ENCODE results near the gene LMX1A. TPM values are rescaled to one million over a fixed set of nuclear protein-coding genes. Genes with fewer than 3 reads are reported as not detected.

The LMX1A gene
- total RNA-seq, 2 donors from 2014 or later, result not detected

GRCh38 chr1:165381745-165382505 is 25.4 kb upstream of the LMX1A start:
- Mint-ChIP-seq H3K36me3 (no peaks in the 10 kb centered on the region), H3K27ac (no peak overlapping the region), H3K27me3 (peaks cover 40 to 60% of the 10 kb centered on the region in 2 donors), H3K4me1 (ENCODE audit: low read depth in 2 of 2) (peaks cover 2 to 3% of the 10 kb centered on the region in 2 donors), H3K9me3 (no peaks in the 10 kb centered on the region), H3K4me3 (no peak overlapping the region)
- ATAC-seq (no peak), DNase-seq (ENCODE audit: low spot score) (no peak)

DNA sequence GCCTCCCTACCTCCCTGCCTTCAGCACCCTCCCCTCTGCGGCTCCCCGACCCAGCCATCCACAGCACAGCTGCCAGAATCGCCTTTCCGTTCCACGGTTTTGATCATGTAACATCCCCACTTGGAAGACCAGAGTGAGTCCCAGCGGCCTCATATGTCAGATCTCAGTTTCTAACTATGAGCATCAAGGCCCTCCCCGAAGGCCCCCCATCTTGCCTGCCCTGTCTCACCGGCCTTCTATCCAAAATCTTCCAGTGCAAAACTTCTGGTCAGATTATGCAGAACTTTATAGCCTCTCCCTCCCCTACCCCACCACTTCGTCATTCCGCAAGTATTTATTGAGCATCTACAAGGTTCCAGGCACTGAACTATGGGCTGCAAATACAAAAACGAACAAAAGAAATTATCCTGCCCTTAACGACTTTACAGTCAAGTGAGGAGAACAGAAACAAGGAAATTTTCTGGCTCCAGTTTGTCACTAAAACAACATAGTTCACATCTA is 20.3 kb upstream of the LMX1A start:
- Mint-ChIP-seq H3K27ac (no peak overlapping the region), H3K4me1 (ENCODE audit: low read depth in 2 of 2) (peaks cover 11 to 14% of the 10 kb centered on the region in 2 donors), H3K36me3 (no peaks in the 10 kb centered on the region), H3K9me3 (no peaks in the 10 kb centered on the region), H3K4me3 (peak overlapping the region; percentile 67), H3K27me3 (peaks cover 45 to 67% of the 10 kb centered on the region in 2 donors)
- ATAC-seq, result peak in 1 of 2 donors; percentile 11
- no peak for DNase-seq (ENCODE audit: low spot score)

- no peak for DNase-seq (ENCODE audit: low spot score)
- H3K27me3 Mint-ChIP-seq, result peaks cover 47 to 68% of the 10 kb centered on the region in 2 donors
- ATAC-seq, result peak; percentile 68 to 69
These were observed 19.7 kb upstream of the LMX1A start for GRCh38 chr1:165376041-165376810.

DNA sequence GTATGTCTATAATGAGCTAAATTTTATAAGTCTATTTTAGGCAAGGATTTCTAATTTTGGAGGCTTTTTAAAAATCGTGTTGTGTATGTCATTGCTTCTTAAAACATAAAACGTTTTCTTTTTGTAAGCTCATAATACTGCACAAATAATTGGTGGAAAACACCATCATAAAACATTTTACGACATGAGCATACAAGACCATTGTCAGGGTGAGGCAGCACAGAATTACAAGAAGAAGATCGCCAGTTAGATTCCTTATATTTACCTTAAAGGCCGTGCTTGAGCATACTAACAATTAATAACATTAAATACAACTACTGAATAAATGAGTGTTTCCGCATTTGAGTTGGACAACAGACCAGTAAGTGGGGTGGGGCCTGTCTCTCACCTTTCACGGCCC is 19.1 kb upstream of the LMX1A start:
- peaks cover 11 to 14% of the 10 kb centered on the region in 2 donors for H3K4me1 Mint-ChIP-seq (ENCODE audit: low read depth in 2 of 2)
- H3K4me3 Mint-ChIP-seq, result peak overlapping the region; percentile 30
- H3K9me3 Mint-ChIP-seq, result no peaks in the 10 kb centered on the region
- H3K36me3 Mint-ChIP-seq, result no peaks in the 10 kb centered on the region
- ATAC-seq (no peak), DNase-seq (ENCODE audit: low spot score) (no peak)
- H3K27me3 Mint-ChIP-seq, result peaks cover 52 to 71% of the 10 kb centered on the region in 2 donors
- no peak overlapping the region for H3K27ac Mint-ChIP-seq

More at GRCh38 chr1:165376041-165376810, 19.7 kb upstream of the LMX1A start:
- H3K36me3 Mint-ChIP-seq, result no peaks in the 10 kb centered on the region
- H3K9me3 Mint-ChIP-seq, result no peaks in the 10 kb centered on the region
- no peak overlapping the region for H3K27ac Mint-ChIP-seq
- peaks cover 11 to 14% of the 10 kb centered on the region in 2 donors for H3K4me1 Mint-ChIP-seq (ENCODE audit: low read depth in 2 of 2)
- H3K4me3 Mint-ChIP-seq, result peak overlapping the region; percentile 67

DNA sequence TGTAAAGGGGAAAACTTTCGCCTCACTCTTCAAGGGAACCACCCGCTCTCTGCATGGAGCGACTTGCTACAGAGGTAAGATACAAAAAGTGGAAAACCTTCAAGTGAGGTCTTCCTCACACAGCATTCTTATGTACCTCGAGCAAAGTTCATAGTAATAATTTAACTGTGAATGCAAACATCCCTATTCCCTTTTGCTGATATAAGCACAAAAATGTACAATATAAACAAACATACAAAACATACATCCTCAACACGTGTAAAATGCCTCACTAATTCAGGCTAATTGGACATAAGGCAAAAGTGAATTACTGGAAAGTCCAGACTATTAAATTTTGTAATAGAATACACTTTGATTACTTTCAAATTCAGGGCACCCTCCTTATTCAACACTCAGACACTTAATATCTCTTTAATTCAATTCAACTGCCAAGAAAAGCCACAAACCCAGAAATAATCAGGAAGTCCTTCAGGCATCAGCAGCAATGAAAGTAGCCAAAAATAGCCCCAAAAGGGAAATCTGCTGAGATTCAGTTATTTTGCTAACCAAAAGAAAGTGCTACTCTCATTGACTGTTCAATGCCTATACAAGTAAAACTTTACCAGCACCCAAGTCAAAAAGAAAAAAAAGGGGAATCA is 15.2 kb upstream of the LMX1A start:
- ATAC-seq, result no peak
- Mint-ChIP-seq H3K36me3 (no peaks in the 10 kb centered on the region), H3K27ac (no peak overlapping the region), H3K27me3 (peaks cover 44 to 70% of the 10 kb centered on the region in 2 donors), H3K9me3 (no peaks in the 10 kb centered on the region), H3K4me3 (no peak overlapping the region), H3K4me1 (ENCODE audit: low read depth in 2 of 2) (peaks cover 9 to 10% of the 10 kb centered on the region in 2 donors)
- DNase-seq (ENCODE audit: low spot score), result no peak

GRCh38 chr1:165369255-165369848 is 12.8 kb upstream of the LMX1A start:
- H3K27ac Mint-ChIP-seq, result no peak overlapping the region
- DNase-seq (ENCODE audit: low spot score) (no peak), ATAC-seq (no peak)
- H3K4me3 Mint-ChIP-seq, result no peak overlapping the region
- H3K27me3 Mint-ChIP-seq, result peaks cover 45 to 70% of the 10 kb centered on the region in 2 donors
- no peaks in the 10 kb centered on the region for H3K9me3 Mint-ChIP-seq
- H3K36me3 Mint-ChIP-seq, result no peaks in the 10 kb centered on the region
- peaks cover 0 to 4% of the 10 kb centered on the region in 2 donors for H3K4me1 Mint-ChIP-seq (ENCODE audit: low read depth in 2 of 2)

DNA sequence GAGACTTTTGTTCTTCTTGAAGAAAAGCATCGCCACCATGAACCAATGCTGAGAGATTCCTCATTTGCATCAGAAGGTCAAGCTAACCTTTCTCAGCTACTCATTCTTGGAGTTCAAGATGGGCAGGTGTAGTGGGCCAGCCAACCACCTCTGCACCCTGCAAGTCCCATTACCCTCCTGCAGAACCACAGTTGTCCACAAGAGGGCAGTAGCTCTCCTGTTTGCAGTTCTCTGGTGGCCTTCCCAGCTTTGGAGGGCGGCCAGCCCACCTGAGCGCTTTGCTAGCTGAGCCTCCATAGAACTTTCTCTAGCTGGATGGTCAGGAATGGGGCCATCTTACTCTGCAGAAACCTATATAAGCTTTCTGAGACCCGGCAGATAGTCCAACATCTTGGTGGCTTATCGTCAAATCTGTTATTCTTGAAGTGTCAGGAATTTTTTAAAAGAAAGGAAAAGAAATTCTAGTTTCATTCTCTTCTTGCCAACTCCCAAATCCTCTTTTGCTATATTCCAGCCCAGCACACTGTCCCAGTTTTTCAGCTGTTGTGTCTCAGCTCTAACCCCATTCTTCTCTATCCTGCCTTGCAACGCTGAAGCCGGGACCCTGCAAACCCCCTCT is 11.0 kb upstream of the LMX1A start:
- Mint-ChIP-seq H3K9me3 (no peaks in the 10 kb centered on the region), H3K27ac (no peak overlapping the region), H3K27me3 (peaks cover 45 to 66% of the 10 kb centered on the region in 2 donors), H3K4me3 (no peak overlapping the region), H3K36me3 (no peaks in the 10 kb centered on the region), H3K4me1 (ENCODE audit: low read depth in 2 of 2) (peaks cover 0 to 4% of the 10 kb centered on the region in 2 donors)
- ATAC-seq, result peak; percentile 68
- peak; percentile 74 for DNase-seq (ENCODE audit: low spot score)

- H3K27me3 Mint-ChIP-seq, result peaks cover 41 to 48% of the 10 kb centered on the region in 2 donors
- H3K4me3 Mint-ChIP-seq, result no peak overlapping the region
- H3K9me3 Mint-ChIP-seq, result no peaks in the 10 kb centered on the region
- no peak overlapping the region for H3K27ac Mint-ChIP-seq
- ATAC-seq (no peak), DNase-seq (ENCODE audit: low spot score) (no peak)
- H3K36me3 Mint-ChIP-seq, result no peaks in the 10 kb centered on the region
- peaks cover 0 to 4% of the 10 kb centered on the region in 2 donors for H3K4me1 Mint-ChIP-seq (ENCODE audit: low read depth in 2 of 2)
These were observed 8.8 kb upstream of the LMX1A start for GRCh38 chr1:165365341-165365740.

GRCh38 chr1:165364568-165365133 is 8.1 kb upstream of the LMX1A start:
- Mint-ChIP-seq H3K9me3 (no peaks in the 10 kb centered on the region), H3K36me3 (no peaks in the 10 kb centered on the region), H3K27ac (no peak overlapping the region), H3K27me3 (peaks cover 47 to 53% of the 10 kb centered on the region in 2 donors), H3K4me1 (ENCODE audit: low read depth in 2 of 2) (peaks cover 0 to 4% of the 10 kb centered on the region in 2 donors), H3K4me3 (no peak overlapping the region)
- ATAC-seq, result peak in 1 of 2 donors; percentile 25
- no peak for DNase-seq (ENCODE audit: low spot score)

GRCh38 chr1:165356876-165357275 is 361 bp upstream of the LMX1A start:
- no peak for ATAC-seq
- Mint-ChIP-seq H3K9me3 (no peaks in the 10 kb centered on the region), H3K36me3 (no peaks in the 10 kb centered on the region), H3K4me3 (no peak overlapping the region), H3K4me1 (ENCODE audit: low read depth in 2 of 2) (no peaks in the 10 kb centered on the region), H3K27ac (no peak overlapping the region), H3K27me3 (peaks cover 53 to 61% of the 10 kb centered on the region in 2 donors)
- DNase-seq (ENCODE audit: low spot score), result no peak

- Mint-ChIP-seq H3K27ac (no peak overlapping the region), H3K9me3 (no peaks in the 10 kb centered on the region), H3K4me1 (ENCODE audit: low read depth in 2 of 2) (no peaks in the 10 kb centered on the region), H3K4me3 (no peak overlapping the region), H3K27me3 (peaks cover 52 to 69% of the 10 kb centered on the region in 2 donors), H3K36me3 (no peaks in the 10 kb centered on the region)
- ATAC-seq, result peak in 1 of 2 donors; percentile 37
- DNase-seq (ENCODE audit: low spot score), result no peak
These were observed 1.2 kb downstream of the LMX1A start for GRCh38 chr1:165355139-165355976.

- Mint-ChIP-seq H3K4me1 (ENCODE audit: low read depth in 2 of 2) (no peaks in the 10 kb centered on the region), H3K9me3 (no peaks in the 10 kb centered on the region), H3K4me3 (no peak overlapping the region), H3K27ac (no peak overlapping the region), H3K27me3 (peaks cover 46 to 65% of the 10 kb centered on the region in 2 donors), H3K36me3 (no peaks in the 10 kb centered on the region)
- DNase-seq (ENCODE audit: low spot score) (no peak), ATAC-seq (no peak)
These were observed 1.8 kb downstream of the LMX1A start for GRCh38 chr1:165354739-165355138.
